GM12878 (cell line): ENCODE results near the gene KIAA1217. TPM values are rescaled to one million over a fixed set of nuclear protein-coding genes. Genes with fewer than 3 reads are reported as not detected.

ENCODE experiments used
- ATAC-seq: fragments of 200-7000 bp; cut with Tn5 transposase; 3 replicates; pipeline ENCODE4 v1.9.1; 2020; ENCODE audit warnings: mild to moderate bottlenecking, moderate library complexity
- BruUV-seq: library from RNA; stranded (reverse); fragments of 400-500 nt; replicated peaks from 2 replicates; lab custom pipeline; 2021; lab: Mats Ljungman, UMichigan
- CTCF ChIA-PET: fragments of 300-600 bp; sonication (Branson Sonifier 250); formaldehyde crosslinking; extraction: SDS; loops from one replicate; lab custom pipeline; 2021; ENCODE audit warnings: inconsistent platforms; lab: Yijun Ruan, JAX
- POLR2A ChIA-PET: fragments of 350-600 bp; formaldehyde crosslinking; extraction: SDS; loops from one replicate; lab custom pipeline; 2021; ENCODE audit warnings: inconsistent platforms; lab: Charles Lee
- RAD21 ChIA-PET: fragments of 300-600 bp; sonication (Branson Sonifier 250); formaldehyde crosslinking; loops from one replicate; lab custom pipeline; 2023; ENCODE audit warnings: antibody characterized with exemption; ENCODE audit not compliant: unreplicated experiment; lab: Charles Lee
- SMC1A ChIA-PET: fragments of 300-600 bp; sonication (Branson Sonifier 250); formaldehyde crosslinking; loops from one replicate; lab custom pipeline; 2023; ENCODE audit not compliant: unreplicated experiment, uncharacterized antibody; lab: Charles Lee
- DNase-seq: peaks from one replicate; pipeline ENCODE4 v3.0.0-alpha.2; 2011; ENCODE audit warnings: low read depth, low spot score
- FAIRE-seq: peaks from 3 replicates; lab custom pipeline; 2011; peaks lifted over from hg19 to GRCh38; lab: Jason Lieb, UNC
- H2AFZ ChIP-seq: 2 replicates; pipeline ENCODE4 v1.6.0; 2011; ENCODE audit warnings: low read depth, low read length, control low read depth; ENCODE audit not compliant: control insufficient read depth
- H3K27ac ChIP-seq: 2 replicates; pipeline ENCODE4 v1.5.1; 2011; ENCODE audit warnings: control low read depth; ENCODE audit not compliant: control insufficient read depth, insufficient read depth
- H3K27me3 ChIP-seq, 2 experiments: replicated peaks in 1 of 2; 2 replicates each; pipeline versions ENCODE4 v1.6.0 to v1.6.1; 2011; ENCODE audit warnings: low read length in 1 of 2; ENCODE audit not compliant: control insufficient read depth in 2 of 2, insufficient read depth in 2 of 2
- H3K36me3 ChIP-seq, 2 experiments: 2 replicates each; pipeline ENCODE4 v1.5.1; 2011; ENCODE audit warnings: low read length in 1 of 2; ENCODE audit not compliant: control insufficient read depth in 2 of 2, insufficient read depth in 2 of 2
- H3K4me1 ChIP-seq: 2 replicates; pipeline ENCODE4 v1.6.1; 2011; ENCODE audit warnings: mild to moderate bottlenecking, low read length, moderate library complexity, mixed read lengths; ENCODE audit not compliant: control insufficient read depth, insufficient read depth
- H3K4me2 ChIP-seq: 2 replicates; pipeline ENCODE4 v1.6.0; 2011; ENCODE audit warnings: control low read depth; ENCODE audit not compliant: control insufficient read depth, insufficient read depth
- H3K4me3 ChIP-seq: fragments of 200-600 bp; sonication (generic); 2 replicates; pipeline ENCODE4 v1.5.1; 2016
- H3K79me2 ChIP-seq: 2 replicates; pipeline ENCODE4 v1.6.0; 2011; ENCODE audit warnings: low read length; ENCODE audit not compliant: control insufficient read depth, insufficient read depth
- H3K9ac ChIP-seq: 2 replicates; pipeline ENCODE4 v1.8.0; 2011; ENCODE audit warnings: low read length, control low read depth, mixed read lengths; ENCODE audit not compliant: control insufficient read depth, insufficient read depth
- H3K9me3 ChIP-seq: replicated peaks from 3 replicates; pipeline ENCODE4 v1.5.1; 2011; ENCODE audit warnings: mild to moderate bottlenecking, low read length; ENCODE audit not compliant: control insufficient read depth, insufficient read depth
- H4K20me1 ChIP-seq: 2 replicates; pipeline ENCODE4 v1.6.0; 2011; ENCODE audit not compliant: control insufficient read depth, insufficient read depth
- EED ChIP-seq: sonication (generic); IDR thresholded peaks from 2 replicates; pipeline ENCODE4 v1.6.1; 2016; ENCODE audit warnings: antibody characterized with exemption, low read depth
- EP300 ChIP-seq, 2 experiments: fragments of 150-350 bp in 1 of 2; IDR thresholded peaks; 2 replicates each; pipeline ENCODE4 v1.6.1; 2011 to 2012; ENCODE audit warnings: low read depth in 2 of 2, low read length in 2 of 2, borderline replicate concordance in 1 of 2, improper control_type of control experiment in 1 of 2, inconsistent platforms in 1 of 2; ENCODE audit not compliant: control insufficient read depth in 1 of 2
- HCFC1 ChIP-seq: fragments of 150-350 bp; IDR thresholded peaks from 2 replicates; pipeline ENCODE4 v1.6.1; 2014; ENCODE audit warnings: low read length
- ZBTB11 ChIP-seq: fragments of 450-650 bp; formaldehyde crosslinking; IDR thresholded peaks from 2 replicates; pipeline ENCODE4 v1.5.0; 2022; ENCODE audit warnings: mild to moderate bottlenecking, missing genetic modification characterization
- ZNF217 ChIP-seq: fragments of 450-650 bp; IDR thresholded peaks from 2 replicates; pipeline ENCODE4 v1.6.1; 2017; ENCODE audit warnings: antibody characterized with exemption, mild to moderate bottlenecking
- WGBS: methylation state at CpG from one replicate; pipeline ENCODE4 v1.1.6; 2016; ENCODE audit warnings: low lambda C conversion rate; ENCODE audit not compliant: insufficient replicate concordance, insufficient coverage; ENCODE audit errors: missing lambda C conversion rate; 5-methylcytosine and 5-hydroxymethylcytosine counted together
- in situ Hi-C: fragments of 300-500 bp; cut with MboI; formaldehyde crosslinking; loops from 9 replicates; pipeline ENCODE4 v1.14.3; 2018; ENCODE audit warnings: mixed read lengths
- intact Hi-C: fragments of 100-400 bp; cut with micrococcal nuclease; formaldehyde crosslinking; loops from one replicate; pipeline ENCODE4 v1.14.2; 2022; ENCODE audit not compliant: unreplicated experiment
- polyA plus RNA-seq, 11 experiments: library from polyadenylated mRNA; depleted of rRNA in 4 of 11; unstranded in 6 of 11; stranded (reverse) in 5 of 11; fragments of >200 nt; fragmentation: Nextera tagmentation in 4 of 11; fragmentation: Illumina TruSeq in 1 of 11; extraction: Ambion mirVana in 4 of 11; extraction: Trizol in 1 of 11; gene quantifications; 1 replicate in 1 of 11; 2 replicates in 10 of 11; pipeline versions ENCODE4 v1.2.1 to v1.2.3, GENCODE V29; 2011 to 2016; ENCODE audit warnings: inconsistent platforms in 2 of 11, missing spikeins in 2 of 11, low read depth in 1 of 11
- total RNA-seq, 4 experiments: library from RNA; depleted of rRNA in 3 of 4; stranded (reverse); fragments of >200 nt in 3 of 4; fragmentation: Illumina TruSeq in 1 of 4; extraction: Trizol in 1 of 4; gene quantifications; 2 replicates each; pipeline versions ENCODE4 v1.2.1 to v1.2.3, GENCODE V29; 2013 to 2021

Gene KIAA1217
- total and polyA plus RNA-seq, 10 of the 15 experiments (the other 5 are each of a cell fraction or from before 2014, with no cell fraction given) = 0.57 to 3.8 (median 2.1) TPM

GRCh38 chr10:24303522-24304310 is 94.8 kb downstream of the KIAA1217 start (continued):
- TF ChIP-seq ZBTB11 (CRISPR knock-in tag) (no peak), HCFC1 (no peak), ZNF217 (no peak), EP300 (IDR thresholded peaks at IDR 0.05; ENCODE audit: borderline replicate concordance in 1 of 2, control insufficient read depth in 1 of 2, low read depth in 2 of 2, low read length in 2 of 2) (no peak)
- TF ChIP-seq, all 136 proteins: peak for 0

- Histone ChIP-seq H3K79me2 (no peaks in the 10 kb centered on the region), H3K27ac (no peak overlapping the region), H3K4me3 (no peak overlapping the region), H3K9me3 (no peaks in the 10 kb centered on the region), H3K9ac (no peak overlapping the region), H3K36me3 (no peaks in the 10 kb centered on the region), H4K20me1 (no peaks in the 10 kb centered on the region), H3K4me2 (no peak overlapping the region), H3K4me1 (no peaks in the 10 kb centered on the region), H2AFZ (no peak overlapping the region), H3K27me3 (no peaks in the 10 kb centered on the region)
- SMC1A ChIA-PET = interaction anchor here (1.0 to 1.3 kb wide), 4 partner anchors 9 to 311 kb away, joined by 3 to 6 read pairs (median 4); partner anchors contain the start of gene KIAA1217
- FAIRE-seq (no peak), ATAC-seq (no peak), DNase-seq (no peak)
- POLR2A ChIA-PET = no interaction called here
- TF ChIP-seq EED = no peak
- 33% methylated on average over 8 of the region's 8 CpGs for WGBS
- BruUV-seq = no TSS peak
- CTCF ChIA-PET = interaction anchor here (4.5 kb wide), 1 partner anchor 14 kb away, joined by 19 read pairs; no protein-coding TSS in a partner anchor
- intact Hi-C loops (no loop called here), in situ Hi-C loops (no loop called here)
- RAD21 ChIA-PET = interaction anchor here (0.5 kb wide), 1 partner anchor 224 kb away, joined by 3 read pairs; no protein-coding TSS in a partner anchor
Observed at GRCh38 chr10:24305551-24306506, 96.9 kb downstream of the KIAA1217 start.
